Dendritic cell treated with granulocyte-macrophage colony-stimulating factor and Interleukin-4, amounts not matched to agents 40 ng/mL and 50 ng/mL, for 4 days (primary cell): ENCODE measurements around the gene ZSWIM2.
"Not testable (repeated sequence)": the region's sequence is repeated elsewhere in the genome, so short reads cannot be mapped to it uniquely, and the experiment has no call there.

ENCODE experiments used
- H3K27ac Mint-ChIP-seq: one replicate; pipeline ENCODE4 v1.8.0; 2022; ENCODE audit warnings: mild to moderate bottlenecking, mixed read lengths
- H3K27me3 Mint-ChIP-seq: one replicate; pipeline ENCODE4 v1.8.0; 2022; ENCODE audit warnings: mild to moderate bottlenecking, mixed read lengths
- H3K36me3 Mint-ChIP-seq: one replicate; pipeline ENCODE4 v1.8.0; 2022; ENCODE audit warnings: low read depth, mixed read lengths
- H3K4me1 Mint-ChIP-seq: one replicate; pipeline ENCODE4 v1.8.0; 2022; ENCODE audit warnings: low read depth, mixed read lengths
- H3K4me3 Mint-ChIP-seq: one replicate; pipeline ENCODE4 v1.8.0; 2022; ENCODE audit warnings: mild to moderate bottlenecking, moderate library complexity, mixed read lengths
- H3K9me3 Mint-ChIP-seq: one replicate; pipeline ENCODE4 v1.8.0; 2022; ENCODE audit warnings: mixed read lengths
- intact Hi-C: fragments of 100-400 bp; cut with micrococcal nuclease; formaldehyde crosslinking; loops from one replicate; pipeline ENCODE4 v1.15.0; 2022

ZSWIM2 gene

GRCh38 chr2:186811760-186812159 lies 37.2 kb downstream of the ZSWIM2 start:
- H3K9me3 Mint-ChIP-seq: peaks cover 28% of the 10 kb centered on the region
- intact Hi-C loops, H3K36me3 Mint-ChIP-seq, H3K27me3 Mint-ChIP-seq, H3K4me1 Mint-ChIP-seq, H3K27ac Mint-ChIP-seq, H3K4me3 Mint-ChIP-seq: not testable (repeated sequence)

- no peaks in the 10 kb centered on the region for H3K36me3 Mint-ChIP-seq
- H3K4me1 Mint-ChIP-seq: no peaks in the 10 kb centered on the region
- H3K27ac Mint-ChIP-seq: no peak overlapping the region
- H3K9me3 Mint-ChIP-seq: peaks cover 34% of the 10 kb centered on the region
- intact Hi-C loops: no loop called here
- no peak overlapping the region for H3K4me3 Mint-ChIP-seq
- no peaks in the 10 kb centered on the region for H3K27me3 Mint-ChIP-seq
Observed at GRCh38 chr2:186806591-186806990, 42.4 kb downstream of the ZSWIM2 start.

- H3K4me3 Mint-ChIP-seq, H3K36me3 Mint-ChIP-seq, intact Hi-C loops, H3K4me1 Mint-ChIP-seq, H3K27me3 Mint-ChIP-seq, H3K27ac Mint-ChIP-seq: not testable (repeated sequence)
- peaks cover 11% of the 10 kb centered on the region for H3K9me3 Mint-ChIP-seq
Observed at GRCh38 chr2:186798604-186799003, 50.4 kb downstream of the ZSWIM2 start.

GRCh38 chr2:186784930-186785329 lies 64.0 kb downstream of the ZSWIM2 start:
- H3K27ac Mint-ChIP-seq: no peak overlapping the region
- no peaks in the 10 kb centered on the region for H3K27me3 Mint-ChIP-seq
- peaks cover 47% of the 10 kb centered on the region for H3K9me3 Mint-ChIP-seq
- intact Hi-C loops: no loop called here
- H3K4me3 Mint-ChIP-seq: no peak overlapping the region
- no peaks in the 10 kb centered on the region for H3K36me3 Mint-ChIP-seq
- no peaks in the 10 kb centered on the region for H3K4me1 Mint-ChIP-seq

GRCh38 chr2:186783254-186783653 lies 65.7 kb downstream of the ZSWIM2 start:
- no peaks in the 10 kb centered on the region for H3K4me1 Mint-ChIP-seq
- H3K36me3 Mint-ChIP-seq: no peaks in the 10 kb centered on the region
- H3K27me3 Mint-ChIP-seq: no peaks in the 10 kb centered on the region
- H3K4me3 Mint-ChIP-seq: no peak overlapping the region
- peaks cover 54% of the 10 kb centered on the region for H3K9me3 Mint-ChIP-seq
- intact Hi-C loops: no loop called here
- no peak overlapping the region for H3K27ac Mint-ChIP-seq

- H3K27me3 Mint-ChIP-seq: no peaks in the 10 kb centered on the region
- no peak overlapping the region for H3K4me3 Mint-ChIP-seq
- H3K27ac Mint-ChIP-seq: no peak overlapping the region
- intact Hi-C loops: no loop called here
- no peaks in the 10 kb centered on the region for H3K4me1 Mint-ChIP-seq
- H3K36me3 Mint-ChIP-seq: no peaks in the 10 kb centered on the region
- peaks cover 40% of the 10 kb centered on the region for H3K9me3 Mint-ChIP-seq
Observed at GRCh38 chr2:186780701-186781316, 68.2 kb downstream of the ZSWIM2 start.
